Transverse colon (tissue), 4 donors: ENCODE measurements around the gene ATG7. TPM values are rescaled to one million over a fixed set of nuclear protein-coding genes. Genes with fewer than 3 reads are reported as not detected.

Experiments used
- DNase-seq: peaks from one replicate; pipeline ENCODE4 v3.0.0-alpha.2; 2019
- H3K27ac ChIP-seq, 4 donors: fragments of 200-600 bp; sonication (generic); 2 replicates each; pipeline ENCODE4 v1.5.1; 2016 to 2018; ENCODE audit warnings: inconsistent platforms in 4 of 4
- H3K27me3 ChIP-seq: fragments of 200-600 bp; sonication (generic); 2 replicates; pipeline ENCODE4 v1.5.1; 2017; ENCODE audit warnings: inconsistent platforms
- H3K36me3 ChIP-seq, 4 donors: fragments of 200-600 bp; sonication (generic); 2 replicates each; pipeline ENCODE4 v1.5.1; 2017 to 2019; ENCODE audit warnings: inconsistent platforms in 4 of 4
- H3K4me1 ChIP-seq, 4 donors: fragments of 200-600 bp; sonication (generic); 2 replicates each; pipeline ENCODE4 v1.5.1; 2017 to 2020; ENCODE audit warnings: inconsistent platforms in 4 of 4
- H3K4me3 ChIP-seq, 4 donors: fragments of 200-600 bp; sonication (generic); 1 replicate in 1 of 4; 2 replicates in 3 of 4; pipeline versions ENCODE4 v1.5.1 to v1.6.1; 2017 to 2019; ENCODE audit warnings: inconsistent platforms in 4 of 4
- H3K9me3 ChIP-seq, 2 donors: fragments of 200-600 bp; sonication (generic); 2 replicates each; pipeline ENCODE4 v1.5.1; 2017 to 2019; ENCODE audit warnings: inconsistent platforms in 2 of 2
- CTCF ChIP-seq, 5 experiments: fragments of 200-600 bp in 3 of 5; fragments of 450-650 bp in 2 of 5; sonication (generic) in 3 of 5; IDR thresholded peaks; 1 replicate in 2 of 5; 2 replicates in 3 of 5; pipeline ENCODE4 v1.5.1; 2016 to 2017; ENCODE audit warnings: antibody characterized with exemption in 5 of 5, inconsistent platforms in 3 of 5, mild to moderate bottlenecking in 2 of 5, moderate library complexity in 1 of 5
- EP300 ChIP-seq: sonication (generic); formaldehyde crosslinking; IDR thresholded peaks from one replicate; pipeline ENCODE4 v1.6.1; 2017; ENCODE audit warnings: antibody characterized with exemption, low read depth
- POLR2A ChIP-seq: fragments of 450-650 bp; IDR thresholded peaks from one replicate; pipeline ENCODE4 v1.6.1; 2016; ENCODE audit warnings: antibody characterized with exemption, mild to moderate bottlenecking, moderate library complexity
- POLR2AphosphoS5 ChIP-seq, 3 donors: sonication (generic); formaldehyde crosslinking; IDR thresholded peaks; one replicate each; pipeline ENCODE4 v1.6.1; 2016; ENCODE audit warnings: antibody characterized with exemption in 3 of 3
- WGBS, 2 donors: methylation state at CpG; one replicate each; pipeline ENCODE4 v1.1.5; 2018; ENCODE audit warnings: low coverage in 1 of 2; 5-methylcytosine and 5-hydroxymethylcytosine counted together
- in situ Hi-C, 4 donors: fragments of 200-750 bp; cut with MboI; loops; one replicate each; pipeline versions ENCODE4 v1.15.0 to v1.15.1; 2017; ENCODE audit warnings: low sequenced_read_pairs in 3 of 4, low pct_ligation_motif_present in 1 of 4, low pct_unique_long_range_greater_than_20kb in 1 of 4
- intact Hi-C: fragments of 100-400 bp; cut with DNase I; formaldehyde crosslinking; loops from one replicate; pipeline ENCODE4 v1.15.1; 2023; ENCODE audit warnings: low total_unique reads
- total RNA-seq, 4 donors: library from RNA; depleted of rRNA; stranded (reverse); fragments of >200 nt; gene quantifications; one replicate each; pipeline ENCODE4 v1.1.0, GENCODE V29; 2016

The ATG7 gene
- total RNA-seq, 4 donors from 2014 or later, result 44.5 to 122 (median 75.0) TPM

- Histone ChIP-seq H3K36me3 (no peaks in the 10 kb centered on the region), H3K9me3 (no peaks in the 10 kb centered on the region), H3K27ac (peak overlapping the region; percentile 62 to 84 (median 76)), H3K27me3 (no peaks in the 10 kb centered on the region), H3K4me3 (no peak overlapping the region), H3K4me1 (peaks cover 23 to 49% (median 35%) of the 10 kb centered on the region in 4 donors)
- peak in 1 of 3 donors; percentile 44 for TF ChIP-seq POLR2AphosphoS5 (IDR thresholded peaks at IDR 0.05)
- TF ChIP-seq EP300, result peak; percentile 22
- no peak for TF ChIP-seq POLR2A
- TF ChIP-seq CTCF (IDR thresholded peaks at IDR 0.05), result no peak
- in situ Hi-C loops, result no loop called here
- DNase-seq, result no peak
- intact Hi-C loops, result no loop called here
- WGBS, 2 donors, result 60 to 74% methylated on average over 2 to 3 of the region's 3 CpGs
These were observed 205.3 kb downstream of the ATG7 start for GRCh38 chr3:11477407-11477911.

- Histone ChIP-seq H3K4me3 (no peak overlapping the region), H3K9me3 (no peaks in the 10 kb centered on the region), H3K4me1 (peaks cover 23 to 49% (median 35%) of the 10 kb centered on the region in 4 donors), H3K27me3 (no peaks in the 10 kb centered on the region), H3K27ac (peak overlapping the region; percentile 62 to 84 (median 76)), H3K36me3 (no peaks in the 10 kb centered on the region)
- no peak for DNase-seq
- TF ChIP-seq EP300 (no peak), CTCF (IDR thresholded peaks at IDR 0.05) (no peak), POLR2A (no peak), POLR2AphosphoS5 (IDR thresholded peaks at IDR 0.05) (no peak)
- intact Hi-C loops (no loop called here), in situ Hi-C loops (no loop called here)
- WGBS, 2 donors, result 77 to 87% methylated on average over 2 of the region's 2 CpGs
These were observed 206.0 kb downstream of the ATG7 start for GRCh38 chr3:11478167-11478566.

GRCh38 chr3:11479221-11479620 is 207.0 kb downstream of the ATG7 start:
- no peak for DNase-seq
- Histone ChIP-seq H3K9me3 (no peaks in the 10 kb centered on the region), H3K27ac (peak overlapping the region; percentile 33 to 84 (median 76)), H3K36me3 (no peaks in the 10 kb centered on the region), H3K27me3 (no peaks in the 10 kb centered on the region), H3K4me3 (no peak overlapping the region), H3K4me1 (peaks cover 23 to 49% (median 35%) of the 10 kb centered on the region in 4 donors)
- WGBS, 2 donors, result 34 to 51% methylated on average over 2 to 3 of the region's 3 CpGs
- in situ Hi-C loops (no loop called here), intact Hi-C loops (no loop called here)
- no peak for TF ChIP-seq POLR2AphosphoS5 (IDR thresholded peaks at IDR 0.05)
- TF ChIP-seq POLR2A, result no peak
- no peak for TF ChIP-seq CTCF (IDR thresholded peaks at IDR 0.05)
- no peak for TF ChIP-seq EP300

- H3K4me3 ChIP-seq, result no peak overlapping the region
- in situ Hi-C loops, result no loop called here
- H3K9me3 ChIP-seq, result no peaks in the 10 kb centered on the region
- 59 to 64% methylated on average over 4 to 7 of the region's 7 CpGs for WGBS, 2 donors
- peak; percentile 15 for DNase-seq
- intact Hi-C loops, result no loop called here
- H3K4me1 ChIP-seq, result peaks cover 23 to 49% (median 35%) of the 10 kb centered on the region in 4 donors
- peak; percentile 87 to 89 (median 88) for TF ChIP-seq POLR2AphosphoS5 (IDR thresholded peaks at IDR 0.05)
- no peak for TF ChIP-seq CTCF (IDR thresholded peaks at IDR 0.05)
- peak overlapping the region; percentile 56 to 80 (median 72) for H3K27ac ChIP-seq
- no peaks in the 10 kb centered on the region for H3K27me3 ChIP-seq
- H3K36me3 ChIP-seq, result no peaks in the 10 kb centered on the region
These were observed 208.6 kb downstream of the ATG7 start for GRCh38 chr3:11480663-11481298.
